Naive thymus-derived CD4-positive, alpha-beta T cell (primary cell): ENCODE data around the gene NPBWR2. TPM values are rescaled to one million over a fixed set of nuclear protein-coding genes. Genes with fewer than 3 reads are reported as not detected.
"Not testable (repeated sequence)": the region's sequence is repeated elsewhere in the genome, so short reads cannot be mapped to it uniquely, and the experiment has no call there.

Experiments
- ATAC-seq: fragments of 150-1000 bp; cut with Tn5 transposase; 2 replicates; pipeline ENCODE4 v1.10.0; 2021; ENCODE audit warnings: mild to moderate bottlenecking, moderate library complexity
- CTCF ChIA-PET: fragments of 350-600 bp; sonication (Branson Sonifier 250); formaldehyde crosslinking; loops from one replicate; lab custom pipeline; 2021; ENCODE audit warnings: antibody characterized with exemption; lab: Charles Lee
- POLR2A ChIA-PET: fragments of 350-600 bp; sonication (Branson Sonifier 250); formaldehyde crosslinking; loops from one replicate; lab custom pipeline; 2021; ENCODE audit warnings: antibody characterized with exemption, inconsistent platforms; lab: Charles Lee
- DNase-seq, 9 donors: peaks; one replicate each; pipeline versions ENCODE4 v3.0.0 to v3.0.0-alpha.2; 2020 to 2022; ENCODE audit warnings: mixed read lengths in 1 of 9
- H3K27ac ChIP-seq: one replicate; pipeline ENCODE4 v1.7.0; 2013; ENCODE audit warnings: mild to moderate bottlenecking, low read depth, low read length, moderate library complexity
- H3K27me3 ChIP-seq, 2 donors: one replicate each; pipeline ENCODE4 v1.7.0; 2013; ENCODE audit warnings: low read length in 2 of 2, mild to moderate bottlenecking in 2 of 2, moderate library complexity in 2 of 2; ENCODE audit not compliant: control insufficient read depth in 2 of 2, insufficient read depth in 2 of 2
- H3K36me3 ChIP-seq, 3 experiments: 1 replicate in 2 of 3; 2 replicates in 1 of 3; pipeline ENCODE4 v1.7.0; 2013; ENCODE audit warnings: low read length in 3 of 3, mild to moderate bottlenecking in 3 of 3, moderate library complexity in 1 of 3; ENCODE audit not compliant: insufficient read depth in 3 of 3, control insufficient read depth in 2 of 3
- H3K4me1 ChIP-seq, 2 donors: one replicate each; pipeline ENCODE4 v1.7.0; 2013; ENCODE audit warnings: low read length in 2 of 2, mild to moderate bottlenecking in 2 of 2, moderate library complexity in 1 of 2; ENCODE audit not compliant: control insufficient read depth in 2 of 2, insufficient read depth in 2 of 2
- H3K4me3 ChIP-seq: 2 replicates; pipeline ENCODE4 v1.7.0; 2013; ENCODE audit warnings: mild to moderate bottlenecking, low read length
- H3K9me3 ChIP-seq, 3 experiments: 1 replicate in 2 of 3; 2 replicates in 1 of 3; pipeline ENCODE4 v1.7.0; 2013; ENCODE audit warnings: low read length in 3 of 3; ENCODE audit not compliant: control insufficient read depth in 2 of 3
- H3K27ac Mint-ChIP-seq, 9 donors: one replicate each; pipeline ENCODE4 v1.8.0; 2020 to 2022; ENCODE audit warnings: mixed read lengths in 9 of 9, mild to moderate bottlenecking in 8 of 9, moderate library complexity in 5 of 9, inconsistent platforms in 2 of 9
- H3K27me3 Mint-ChIP-seq, 5 donors: one replicate each; pipeline ENCODE4 v1.8.0; 2021 to 2022; ENCODE audit warnings: mixed read lengths in 5 of 5, mild to moderate bottlenecking in 1 of 5
- H3K36me3 Mint-ChIP-seq, 5 donors: one replicate each; pipeline ENCODE4 v1.8.0; 2020 to 2022; ENCODE audit warnings: mixed read lengths in 5 of 5, mild to moderate bottlenecking in 3 of 5, inconsistent platforms in 1 of 5
- H3K4me1 Mint-ChIP-seq, 7 donors: one replicate each; pipeline ENCODE4 v1.8.0; 2020 to 2022; ENCODE audit warnings: mixed read lengths in 7 of 7, mild to moderate bottlenecking in 3 of 7, inconsistent platforms in 1 of 7
- H3K4me3 Mint-ChIP-seq, 10 donors: one replicate each; pipeline ENCODE4 v1.8.0; 2020 to 2022; ENCODE audit warnings: mild to moderate bottlenecking in 10 of 10, mixed read lengths in 10 of 10, moderate library complexity in 6 of 10, inconsistent platforms in 2 of 10
- H3K9me3 Mint-ChIP-seq, 11 donors: one replicate each; pipeline ENCODE4 v1.8.0; 2020 to 2022; ENCODE audit warnings: mixed read lengths in 11 of 11, mild to moderate bottlenecking in 4 of 11, inconsistent platforms in 1 of 11, moderate library complexity in 1 of 11
- intact Hi-C, 2 donors: fragments of 100-400 bp; cut with micrococcal nuclease; formaldehyde crosslinking; loops; one replicate each; pipeline ENCODE4 v1.15.1; 2023
- polyA plus RNA-seq, 2 donors: library from polyadenylated mRNA; unstranded; fragments of 300-500 nt; fragmentation: Illumina TruSeq; gene quantifications; one replicate each; pipeline ENCODE4 v1.2.3, GENCODE V29; 2021
- total RNA-seq, 6 experiments: library from RNA in 5 of 6; stranded (reverse) in 5 of 6; gene quantifications; 1 replicate in 5 of 6; 2 replicates in 1 of 6; pipeline ENCODE4 v1.2.3 and lab custom pipeline; 2021 to 2026

NPBWR2 gene
- total and polyA plus RNA-seq, 7 experiments from 2014 or later = not detected

DNA sequence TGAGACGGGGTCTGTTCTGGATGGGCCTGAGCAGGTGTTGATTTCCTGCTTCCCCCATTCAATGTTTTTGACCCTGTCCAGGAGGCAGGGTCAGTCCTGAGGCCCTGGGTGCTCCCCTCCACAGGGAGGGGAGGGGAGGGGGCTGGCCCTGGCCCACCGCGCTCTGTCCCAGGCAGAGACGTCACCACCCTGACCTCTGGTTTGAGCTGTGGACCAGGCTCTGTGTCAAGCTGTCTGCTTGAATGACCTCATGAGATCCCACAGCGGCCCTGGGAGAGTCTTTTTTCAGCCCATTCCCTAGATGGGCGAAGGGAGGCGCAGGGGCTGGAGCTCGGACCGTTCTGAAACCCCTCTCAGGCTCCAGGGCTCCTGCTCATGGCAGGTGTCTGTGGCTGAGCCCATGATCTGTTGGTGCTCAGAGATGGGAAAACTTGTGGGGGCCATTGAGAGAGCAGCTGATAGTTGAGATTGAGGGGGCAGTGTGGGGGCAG is 14.3 kb downstream of the NPBWR2 start:
- no peak overlapping the region for H3K4me3 ChIP-seq
- intact Hi-C loops = no loop called here
- no peaks in the 10 kb centered on the region for H3K4me1 ChIP-seq
- peaks cover 0 to 13% (median 3%) of the 10 kb centered on the region in 7 donors for H3K4me1 Mint-ChIP-seq
- H3K27me3 ChIP-seq = no peaks in the 10 kb centered on the region
- H3K4me3 Mint-ChIP-seq = no peak overlapping the region
- CTCF ChIA-PET = no interaction called here
- H3K27ac Mint-ChIP-seq = peak overlapping the region in 1 of 9 donors; percentile 71
- POLR2A ChIA-PET = no interaction called here
- no peak overlapping the region for H3K27ac ChIP-seq
- H3K9me3 ChIP-seq = peaks cover 0 to 1% (median 0%) of the 10 kb centered on the region in 3 experiments
- ATAC-seq = no peak
- H3K36me3 ChIP-seq = no peaks in the 10 kb centered on the region
- peaks cover 0 to 8% (median 2%) of the 10 kb centered on the region in 11 donors for H3K9me3 Mint-ChIP-seq
- DNase-seq = no peak
- H3K36me3 Mint-ChIP-seq = peaks cover 0 to 6% (median 5%) of the 10 kb centered on the region in 5 donors
- peaks cover 0 to 8% (median 0%) of the 10 kb centered on the region in 5 donors for H3K27me3 Mint-ChIP-seq

GRCh38 chr20:64092258-64093012 is 14.9 kb downstream of the NPBWR2 start:
- peak; percentile 53 for ATAC-seq
- Histone ChIP-seq H3K9me3 (peaks cover 0 to 8% (median 0%) of the 10 kb centered on the region in 3 experiments), H3K36me3 (no peaks in the 10 kb centered on the region), H3K27ac (no peak overlapping the region), H3K27me3 (no peaks in the 10 kb centered on the region), H3K4me3 (no peak overlapping the region), H3K4me1 (no peaks in the 10 kb centered on the region)
- POLR2A ChIA-PET = interaction anchor here (0.8 kb wide), 1 partner anchor 21 kb away, joined by 3 read pairs; no protein-coding TSS in a partner anchor
- Mint-ChIP-seq H3K4me3 (no peak overlapping the region), H3K27me3 (peaks cover 0 to 8% (median 0%) of the 10 kb centered on the region in 5 donors), H3K36me3 (peaks cover 0 to 6% (median 5%) of the 10 kb centered on the region in 5 donors), H3K9me3 (peaks cover 0 to 11% (median 4%) of the 10 kb centered on the region in 11 donors), H3K4me1 (peaks cover 0 to 13% (median 3%) of the 10 kb centered on the region in 7 donors), H3K27ac (peak overlapping the region in 3 of 9 donors; percentile 20 to 71 (median 51))
- CTCF ChIA-PET = no interaction called here
- no peak for DNase-seq
- intact Hi-C loops = no loop called here

- Mint-ChIP-seq H3K27ac (no peak overlapping the region), H3K4me3 (peak overlapping the region in 1 of 10 donors; percentile 36), H3K4me1 (peaks cover 0 to 10% (median 3%) of the 10 kb centered on the region in 7 donors), H3K9me3 (peaks cover 0 to 11% (median 5%) of the 10 kb centered on the region in 11 donors), H3K27me3 (peaks cover 0 to 8% (median 0%) of the 10 kb centered on the region in 5 donors), H3K36me3 (peaks cover 0 to 3% (median 2%) of the 10 kb centered on the region in 5 donors)
- intact Hi-C loops = no loop called here
- peak; percentile 7 for ATAC-seq
- Histone ChIP-seq H3K4me3 (no peak overlapping the region), H3K27ac (no peak overlapping the region), H3K27me3 (no peaks in the 10 kb centered on the region), H3K36me3 (no peaks in the 10 kb centered on the region), H3K4me1 (no peaks in the 10 kb centered on the region), H3K9me3 (peaks cover 0 to 8% (median 0%) of the 10 kb centered on the region in 3 experiments)
- POLR2A ChIA-PET = interaction anchor here (0.8 kb wide), 1 partner anchor 20 kb away, joined by 3 read pairs; no protein-coding TSS in a partner anchor
- no peak for DNase-seq
- CTCF ChIA-PET = no interaction called here
Observed at GRCh38 chr20:64091770-64092169, 15.6 kb downstream of the NPBWR2 start.

DNA sequence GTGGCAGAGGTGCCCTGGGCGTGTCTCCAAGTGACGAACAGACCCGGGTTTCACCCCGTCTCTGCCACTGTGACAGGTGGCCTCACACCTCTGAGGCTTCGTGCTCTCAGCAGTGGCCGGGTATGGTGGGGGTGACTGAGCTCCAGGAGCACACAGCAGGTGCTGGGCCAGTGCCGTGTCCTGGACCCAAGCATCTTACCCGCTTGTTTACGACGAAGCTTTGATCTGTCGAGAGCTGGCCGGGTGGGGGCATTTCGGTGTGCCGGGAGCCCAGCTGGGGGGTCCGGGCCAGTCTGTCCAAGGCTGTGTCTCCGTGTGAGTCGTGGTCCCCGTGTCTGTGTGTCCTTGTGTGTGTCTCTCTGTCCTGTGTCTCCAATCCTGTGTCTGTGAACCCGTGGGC is 16.0 kb downstream of the NPBWR2 start:
- Histone ChIP-seq H3K27ac (no peak overlapping the region), H3K4me3 (no peak overlapping the region), H3K36me3 (no peaks in the 10 kb centered on the region), H3K4me1 (no peaks in the 10 kb centered on the region), H3K9me3 (peaks cover 0 to 8% (median 0%) of the 10 kb centered on the region in 3 experiments), H3K27me3 (no peaks in the 10 kb centered on the region)
- peaks cover 0 to 16% (median 5%) of the 10 kb centered on the region in 11 donors for H3K9me3 Mint-ChIP-seq
- DNase-seq (no peak), ATAC-seq (no peak)
- ChIA-PET CTCF (no interaction called here), POLR2A (interaction anchor here (0.8 kb wide), 1 partner anchor 20 kb away, joined by 3 read pairs; no protein-coding TSS in a partner anchor)
- peak overlapping the region in 1 of 10 donors; percentile 36 for H3K4me3 Mint-ChIP-seq
- H3K27ac Mint-ChIP-seq = no peak overlapping the region
- H3K27me3 Mint-ChIP-seq = peaks cover 0 to 10% (median 0%) of the 10 kb centered on the region in 5 donors
- intact Hi-C loops = no loop called here
- H3K4me1 Mint-ChIP-seq = peaks cover 0 to 6% (median 3%) of the 10 kb centered on the region in 7 donors
- peaks cover 0 to 2% (median 0%) of the 10 kb centered on the region in 5 donors for H3K36me3 Mint-ChIP-seq

- no peak for DNase-seq
- H3K9me3 ChIP-seq = peaks cover 0 to 8% (median 0%) of the 10 kb centered on the region in 3 experiments
- no peak overlapping the region for H3K27ac ChIP-seq
- Mint-ChIP-seq H3K27me3 (peaks cover 0 to 22% (median 0%) of the 10 kb centered on the region in 5 donors), H3K4me3 (no peak overlapping the region), H3K4me1 (peaks cover 0 to 9% (median 3%) of the 10 kb centered on the region in 7 donors), H3K27ac (no peak overlapping the region), H3K9me3 (peaks cover 0 to 20% (median 5%) of the 10 kb centered on the region in 11 donors), H3K36me3 (peaks cover 0 to 2% (median 0%) of the 10 kb centered on the region in 5 donors)
- ChIA-PET POLR2A (no interaction called here), CTCF (no interaction called here)
- no peaks in the 10 kb centered on the region for H3K4me1 ChIP-seq
- H3K4me3 ChIP-seq = no peak overlapping the region
- ATAC-seq = no peak
- no peaks in the 10 kb centered on the region for H3K36me3 ChIP-seq
- H3K27me3 ChIP-seq = no peaks in the 10 kb centered on the region
- intact Hi-C loops = no loop called here
Observed at GRCh38 chr20:64090165-64090564, 17.2 kb downstream of the NPBWR2 start.

DNA sequence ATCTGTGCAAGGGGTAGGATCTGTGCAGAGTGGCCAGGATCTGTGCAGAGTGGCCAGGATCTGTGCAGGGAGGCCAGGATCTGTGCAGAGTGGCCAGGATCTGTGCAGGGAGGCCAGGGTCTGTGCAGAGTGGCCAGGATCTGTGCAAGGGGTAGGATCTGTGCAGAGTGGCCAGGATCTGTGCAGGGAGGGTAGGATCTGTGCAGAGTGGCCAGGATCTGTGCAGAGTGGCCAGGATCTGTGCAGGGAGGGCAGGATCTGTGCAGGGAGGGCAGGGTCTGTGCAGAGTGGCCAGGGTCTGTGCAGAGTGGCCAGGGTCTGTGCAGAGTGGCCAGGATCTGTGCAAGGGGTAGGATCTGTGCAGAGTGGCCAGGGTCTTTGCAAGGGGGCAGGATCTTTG is 18.8 kb downstream of the NPBWR2 start:
- peaks cover 4 to 15% (median 8%) of the 10 kb centered on the region in 7 donors for H3K4me1 Mint-ChIP-seq
- not testable (repeated sequence) for H3K36me3 Mint-ChIP-seq

More for the DNA sequence above, 18.8 kb downstream of the NPBWR2 start:
- POLR2A ChIA-PET, H3K4me3 Mint-ChIP-seq, H3K36me3 ChIP-seq, H3K27ac Mint-ChIP-seq, H3K27me3 ChIP-seq, H3K9me3 ChIP-seq, DNase-seq, CTCF ChIA-PET, H3K27ac ChIP-seq, intact Hi-C loops, H3K4me3 ChIP-seq, H3K4me1 ChIP-seq, ATAC-seq: not testable (repeated sequence)
- peaks cover 0 to 31% (median 0%) of the 10 kb centered on the region in 5 donors for H3K27me3 Mint-ChIP-seq
- H3K9me3 Mint-ChIP-seq = peaks cover 0 to 20% (median 5%) of the 10 kb centered on the region in 11 donors
